ENCODE data around the gene FFAR3.

GRCh38 chr19:35310811-35311465, 47.3 kb upstream of the FFAR3 start:
- TF ChIP-seq CTCF (optimal IDR thresholded peaks at IDR 0.05 in 1 of 3, IDR thresholded peaks at IDR 0.05 in 1 of 3, conservative IDR thresholded peaks at IDR 0.05 in 1 of 3; ENCODE audit: extremely low read depth in 1 of 3, insufficient read depth in 2 of 3, low read length in 3 of 3) (no peak), EZH2 (IDR thresholded peaks at IDR 0.05; ENCODE audit: low read length) (no peak)
